Measurements from ENCODE around the gene SPECC1L.
"Not testable (repeated sequence)": the region's sequence is repeated elsewhere in the genome, so short reads cannot be mapped to it uniquely, and the experiment has no call there.

The SPECC1L gene

DNA sequence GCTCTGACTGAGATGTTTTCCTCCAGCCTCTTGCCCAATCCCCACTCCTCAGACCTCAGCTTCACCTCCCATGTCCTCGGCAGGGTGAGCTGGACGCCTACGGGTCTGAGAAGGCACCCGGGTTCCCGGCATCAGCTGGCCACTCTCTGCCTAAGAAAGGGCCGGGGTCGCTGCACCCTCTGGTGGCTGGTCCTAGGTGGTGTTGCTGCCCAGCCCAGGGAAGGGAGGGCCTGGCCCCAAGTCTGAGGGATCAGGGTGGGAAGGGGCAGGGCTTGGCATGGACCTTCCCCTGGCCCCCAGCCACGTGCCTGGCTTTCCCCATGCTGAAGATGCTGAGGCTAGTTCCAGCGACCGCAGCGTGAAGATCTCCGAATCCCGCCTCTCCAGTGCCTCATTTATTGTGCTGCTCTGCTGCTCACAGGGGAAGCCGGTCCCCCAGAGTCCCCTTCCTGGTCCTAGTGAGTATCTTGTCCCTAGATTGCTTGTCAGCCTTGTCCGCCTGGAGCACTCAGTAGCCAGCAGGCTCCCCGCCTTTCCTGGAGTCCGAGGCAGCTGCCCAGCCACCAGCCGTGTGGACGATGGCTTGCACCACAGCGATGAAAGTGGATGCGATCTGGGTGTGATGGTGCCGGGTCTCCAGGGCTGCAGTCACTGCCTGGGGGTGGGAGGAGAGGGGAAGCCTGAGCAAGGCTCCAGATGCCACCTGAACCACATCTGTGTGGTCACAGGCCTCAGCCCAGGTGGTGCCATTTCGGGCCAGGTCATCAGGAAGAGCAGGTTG lies 22.9 kb upstream of the SPECC1L start:
- peak; percentile 60 for DNase-seq (ENCODE audit: low spot score)

DNA sequence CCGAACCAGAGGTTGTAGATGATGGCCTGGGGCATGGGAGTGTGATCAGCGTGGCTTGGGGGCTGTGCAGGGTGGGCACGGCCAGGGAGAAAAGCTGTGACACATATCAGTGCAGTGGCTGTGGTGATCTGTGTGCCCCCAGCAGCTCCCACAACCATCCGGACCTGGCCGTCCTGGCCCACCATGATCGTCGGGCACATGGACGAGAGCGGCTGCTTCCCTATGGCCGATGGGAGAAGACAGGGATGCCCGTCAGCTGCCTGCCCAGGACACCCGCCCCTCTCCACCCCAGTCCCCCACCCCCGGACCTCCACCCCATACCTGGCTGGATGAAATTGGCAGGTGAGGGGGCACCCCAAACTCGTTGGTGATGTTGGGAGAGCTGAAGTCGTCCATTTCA lies 22.0 kb upstream of the SPECC1L start:
- not testable (repeated sequence) for DNase-seq (ENCODE audit: low spot score)

DNA sequence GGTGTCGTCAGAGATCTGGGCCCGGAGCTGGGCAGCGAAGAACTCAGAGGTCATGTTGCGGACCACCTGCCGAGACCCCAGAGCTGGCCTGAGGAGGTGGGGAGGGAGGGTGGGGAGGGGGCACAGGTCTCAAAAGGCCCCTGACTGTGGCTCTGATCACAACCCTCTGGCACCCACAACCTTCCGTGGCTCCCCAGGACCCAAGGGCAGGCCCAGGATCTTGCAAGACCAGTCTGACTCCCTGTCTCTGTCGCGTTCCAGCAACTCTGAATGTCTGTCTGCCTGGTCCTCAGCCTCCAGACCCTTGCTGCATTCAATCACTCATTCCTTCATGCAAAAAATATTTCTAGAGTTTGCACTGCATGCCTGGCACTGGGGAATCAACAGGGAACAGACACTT lies 21.2 kb upstream of the SPECC1L start:
- not testable (repeated sequence) for DNase-seq (ENCODE audit: low spot score)

DNA sequence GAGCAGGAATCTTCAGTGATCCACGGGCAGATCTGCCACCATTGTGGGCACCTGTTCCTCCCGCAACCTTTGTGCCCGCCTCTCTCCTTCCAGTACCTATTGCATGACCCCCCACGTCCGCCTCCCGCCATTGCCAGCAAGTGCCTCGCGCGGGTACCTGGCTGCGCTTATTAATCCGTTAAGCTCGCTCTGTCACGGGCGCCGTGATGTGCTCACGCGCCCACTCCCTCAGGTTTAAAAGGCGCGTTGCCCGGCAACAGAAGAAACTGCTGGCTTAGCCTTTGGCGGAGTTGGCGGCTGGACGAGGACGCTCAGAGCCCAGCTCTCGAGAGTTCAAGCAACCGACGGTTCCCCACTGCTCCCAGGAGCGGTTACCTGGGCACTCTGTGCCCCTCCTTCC lies 19.3 kb upstream of the SPECC1L start:
- DNase-seq (ENCODE audit: low spot score): not testable (repeated sequence)

DNA sequence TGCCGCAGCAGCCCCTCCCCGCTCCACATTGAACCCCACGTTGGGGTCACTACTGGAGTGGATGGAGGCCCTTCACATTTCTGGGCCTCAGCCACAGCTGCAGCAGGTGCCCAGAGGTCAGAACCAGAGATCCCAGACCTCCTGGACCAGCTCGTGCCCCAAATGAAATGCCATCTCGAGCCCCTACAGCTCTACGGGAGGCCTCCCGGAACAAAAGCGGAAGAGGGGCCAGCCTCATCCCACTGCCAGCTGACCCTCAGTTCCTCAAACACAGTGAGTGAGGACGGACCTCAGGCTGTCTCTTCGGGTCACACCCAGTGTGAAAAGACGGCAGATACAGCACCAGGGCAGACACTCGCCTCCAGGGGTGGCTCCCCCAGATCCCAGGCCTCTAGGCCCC lies 17.5 kb upstream of the SPECC1L start:
- not testable (repeated sequence) for DNase-seq (ENCODE audit: low spot score)

DNA sequence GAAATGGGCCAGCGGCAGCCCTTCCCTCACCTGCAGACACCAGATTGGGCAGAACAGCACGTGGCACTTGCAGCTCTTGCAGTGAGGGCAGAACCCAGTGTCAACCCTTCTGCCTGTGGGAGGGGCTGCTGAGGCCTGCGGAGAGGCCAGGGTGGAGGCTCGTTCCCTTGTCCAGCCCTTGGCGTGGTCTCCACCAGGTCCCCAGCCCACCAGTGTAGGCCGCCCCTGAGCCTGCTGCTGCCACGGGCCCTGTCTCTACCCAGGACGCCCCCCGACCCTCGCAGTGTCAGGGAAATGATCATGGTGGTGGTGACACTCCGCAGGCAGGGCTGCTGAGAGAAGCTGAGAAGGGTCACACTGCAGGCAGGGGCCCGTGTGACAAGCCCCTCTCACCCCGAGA lies 14.5 kb upstream of the SPECC1L start:
- DNase-seq (ENCODE audit: low spot score): not testable (repeated sequence)

DNA sequence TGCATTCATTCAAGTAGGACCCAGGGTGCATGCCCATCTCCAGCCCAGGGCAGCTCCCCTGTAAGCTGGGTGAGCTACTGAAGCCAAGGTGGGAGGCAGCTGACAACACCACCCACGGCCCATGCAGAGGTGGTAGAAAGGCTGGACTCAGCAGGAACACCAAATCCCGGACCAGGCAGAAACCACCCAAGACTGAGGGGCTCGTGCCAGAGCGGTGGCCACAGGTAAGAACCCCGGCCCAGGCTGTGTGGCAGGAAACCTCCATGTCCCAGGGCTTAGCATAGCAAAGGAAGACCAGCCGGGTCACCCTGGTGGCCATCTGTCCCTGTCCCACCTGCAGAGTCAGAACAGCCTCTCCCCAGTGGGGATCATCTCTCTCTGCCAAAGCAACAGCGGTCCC lies 13.9 kb upstream of the SPECC1L start:
- DNase-seq (ENCODE audit: low spot score): not testable (repeated sequence)

DNA sequence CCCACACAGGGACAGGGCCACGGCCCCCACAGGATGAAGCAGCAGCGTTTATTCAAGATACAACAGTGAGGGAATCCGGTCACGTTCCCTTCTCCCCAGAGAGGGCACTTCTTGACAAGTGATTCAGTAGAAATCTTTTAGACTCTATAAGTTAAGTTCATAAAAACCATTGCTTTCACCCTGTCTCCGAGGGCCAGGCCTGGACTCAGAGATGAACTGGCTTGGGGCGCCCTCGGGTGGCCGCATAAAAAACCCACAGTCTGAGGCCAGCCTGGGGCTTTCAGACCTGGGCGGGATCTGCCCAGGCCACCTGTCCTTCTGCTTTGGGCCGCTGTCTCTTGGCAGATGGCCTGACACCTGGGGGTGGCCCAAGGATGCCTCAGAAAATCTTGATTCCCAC lies 11.2 kb upstream of the SPECC1L start:
- not testable (repeated sequence) for DNase-seq (ENCODE audit: low spot score)

DNA sequence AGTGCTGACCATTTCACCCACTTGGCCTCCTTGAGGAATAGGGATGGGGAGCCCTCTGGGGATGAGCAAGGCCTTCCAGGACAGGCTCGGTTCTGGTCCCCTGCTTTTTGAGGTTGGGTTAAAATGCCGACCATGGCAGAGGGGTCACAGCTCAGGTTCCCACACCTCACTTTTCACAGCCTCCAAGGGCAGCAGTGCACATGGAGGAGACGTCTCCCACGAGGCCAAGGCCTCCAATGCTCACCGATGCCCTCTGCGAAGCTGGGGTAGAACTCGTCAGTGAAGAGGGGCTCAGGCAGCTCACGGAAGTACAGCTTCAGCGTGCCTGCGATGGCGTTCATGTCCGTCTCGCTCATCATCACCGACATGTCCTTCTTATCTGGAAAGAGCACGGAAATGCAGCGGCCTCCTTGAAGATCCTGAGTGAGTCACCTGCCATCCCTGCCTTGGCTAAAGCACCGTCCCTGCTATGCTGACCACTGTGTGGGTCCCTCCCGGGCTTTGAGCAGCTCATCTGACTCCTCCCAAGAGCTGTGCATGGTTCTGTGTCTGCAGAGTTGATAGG lies 8.4 kb upstream of the SPECC1L start:
- DNase-seq (ENCODE audit: low spot score): not testable (repeated sequence)

DNA sequence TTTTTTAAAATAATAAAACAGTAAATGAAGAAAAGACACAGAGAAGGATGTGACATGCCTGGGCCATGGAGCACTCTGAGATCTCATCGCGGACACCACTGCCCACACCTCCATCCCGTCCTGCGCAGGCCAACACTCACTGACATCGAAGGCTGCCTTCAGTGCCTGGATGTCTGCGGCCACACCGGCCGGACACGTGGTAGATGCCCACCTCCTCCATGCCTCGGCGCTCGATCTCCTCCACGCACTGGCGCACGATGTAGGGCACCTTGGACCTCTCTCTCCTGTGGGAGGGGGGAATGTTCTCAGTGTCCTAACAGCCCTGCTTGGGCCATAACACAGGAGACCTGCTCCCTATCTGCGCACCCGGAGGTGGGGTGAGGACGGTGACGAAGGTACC lies 7.2 kb upstream of the SPECC1L start:
- not testable (repeated sequence) for DNase-seq (ENCODE audit: low spot score)

DNA sequence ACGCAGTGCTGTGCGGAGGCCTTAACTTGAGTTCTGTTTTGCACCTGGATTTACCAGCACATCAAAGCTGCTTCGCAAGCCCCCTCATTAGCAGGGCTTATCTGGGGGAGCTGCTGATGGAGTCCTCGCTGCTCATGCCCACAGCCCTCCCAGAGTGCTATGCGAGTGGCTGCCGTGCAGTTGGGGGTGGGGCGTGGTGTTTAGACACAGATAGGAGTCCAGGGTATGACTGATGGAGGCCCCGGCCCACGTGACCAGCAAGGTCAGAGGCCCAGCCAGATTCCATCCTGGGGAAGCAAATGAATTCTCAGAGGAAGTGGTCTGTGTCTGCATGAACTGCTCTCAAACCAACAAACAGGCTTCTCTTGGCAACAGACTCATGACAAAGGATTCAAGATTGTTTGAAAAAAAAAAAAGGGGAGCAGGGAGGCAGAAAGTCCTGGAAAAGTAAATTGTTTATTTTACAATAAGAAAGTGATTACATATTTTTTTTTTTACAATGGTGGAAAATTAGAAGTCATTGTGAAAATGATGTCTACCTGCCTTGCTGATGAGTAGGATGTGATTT lies 6.2 kb upstream of the SPECC1L start:
- not testable (repeated sequence) for DNase-seq (ENCODE audit: low spot score)

DNA sequence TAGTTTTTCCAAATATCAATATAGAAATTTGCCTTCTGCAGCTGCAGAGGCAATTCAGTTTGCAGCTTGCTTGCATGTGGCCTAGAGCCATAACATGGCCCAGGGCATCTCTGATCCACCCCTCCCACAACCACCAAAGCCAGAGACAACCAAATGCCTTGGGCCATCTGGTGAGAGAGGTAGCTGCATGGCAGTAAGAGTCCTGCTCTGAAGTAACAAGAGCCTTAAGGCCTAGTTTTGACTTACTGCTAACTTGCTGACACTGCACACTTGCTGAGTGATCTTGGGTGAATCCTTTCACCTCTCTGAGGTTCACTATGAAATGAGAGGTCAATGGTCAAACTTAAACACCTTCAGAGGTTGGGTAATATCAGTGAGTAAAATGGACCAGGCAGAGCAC lies 4.9 kb upstream of the SPECC1L start:
- DNase-seq (ENCODE audit: low spot score): no peak

DNA sequence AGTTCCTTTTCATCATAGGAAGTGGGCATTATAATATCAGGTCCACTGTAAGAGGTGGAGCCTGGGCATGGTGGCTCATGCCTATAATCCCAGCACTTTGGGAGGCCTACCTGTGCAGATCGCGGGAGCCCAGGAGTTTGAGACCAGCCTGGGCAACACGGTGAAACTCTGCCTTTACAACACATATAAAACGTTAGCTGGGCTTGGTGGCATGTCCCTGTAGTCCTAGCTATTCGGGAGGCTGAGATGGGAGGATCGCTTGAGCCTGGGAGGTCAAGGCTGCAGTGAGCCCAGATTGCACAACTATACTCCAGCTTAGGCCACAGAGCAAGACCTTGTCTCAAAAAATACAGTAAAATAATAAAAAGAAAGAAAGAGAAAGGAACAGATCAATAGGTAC lies 4.1 kb upstream of the SPECC1L start:
- DNase-seq (ENCODE audit: low spot score): not testable (repeated sequence)

DNA sequence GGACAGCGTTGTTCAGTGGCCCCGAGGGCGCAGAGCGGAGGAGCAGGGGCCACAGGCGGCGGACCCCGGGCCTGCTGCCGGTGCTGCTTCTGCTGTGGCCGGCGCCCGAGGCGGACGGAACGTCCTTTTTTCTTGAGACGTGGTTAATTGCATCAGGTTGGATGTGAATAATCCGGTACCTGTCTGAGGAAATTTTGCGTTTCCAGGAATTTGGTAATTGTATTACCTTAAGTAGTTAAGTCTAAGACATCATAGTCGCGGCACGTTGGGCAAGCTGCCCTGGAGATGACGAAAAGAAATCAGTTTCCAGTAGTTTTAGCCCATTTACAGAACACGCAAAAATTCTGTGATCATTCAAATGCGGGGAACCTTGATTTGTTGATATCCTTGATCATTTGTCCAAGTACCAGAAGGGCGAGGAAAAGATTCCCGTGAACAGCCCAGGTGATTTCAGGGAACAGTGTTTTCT lies 789 bp downstream of the SPECC1L start:
- no peak for DNase-seq (ENCODE audit: low spot score)

DNA sequence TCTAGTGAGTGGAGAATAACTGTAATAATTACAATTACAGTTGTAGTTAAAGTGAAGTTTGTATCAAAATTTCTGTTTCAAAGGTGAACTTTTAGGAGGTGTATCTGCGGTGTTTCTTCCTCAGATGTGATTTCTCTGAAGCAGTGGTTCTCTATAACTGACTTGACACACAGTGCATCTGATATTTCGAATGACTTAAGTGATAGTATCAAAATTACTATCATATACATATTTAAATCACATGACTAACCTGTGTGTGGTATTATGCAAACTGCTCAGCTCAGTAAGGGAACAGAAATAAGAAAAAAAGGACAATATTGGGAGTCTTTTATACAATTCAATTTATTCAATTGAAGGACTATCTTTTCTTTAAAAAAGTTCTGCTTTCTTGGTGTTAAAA lies 2.4 kb downstream of the SPECC1L start:
- DNase-seq (ENCODE audit: low spot score): not testable (repeated sequence)

DNA sequence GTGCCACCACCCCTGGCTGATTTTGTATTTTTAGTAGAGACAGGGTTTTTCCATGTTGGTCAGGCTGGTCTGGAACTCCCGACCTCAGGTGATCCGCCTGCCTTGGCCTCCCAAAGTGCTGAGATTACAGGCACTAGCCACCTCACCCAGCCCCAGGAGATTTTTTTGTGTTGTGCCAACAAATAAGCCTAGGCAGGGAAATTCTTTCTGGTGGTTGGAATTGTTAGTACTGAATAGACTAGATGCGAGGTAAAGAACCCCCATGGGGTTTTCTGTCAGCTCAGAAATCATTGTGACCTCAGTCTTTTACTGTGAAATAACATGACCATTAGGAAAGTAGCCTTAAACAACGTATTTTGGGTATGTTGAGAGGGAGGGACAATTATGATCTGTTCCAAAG lies 3.3 kb downstream of the SPECC1L start:
- DNase-seq (ENCODE audit: low spot score): not testable (repeated sequence)

DNA sequence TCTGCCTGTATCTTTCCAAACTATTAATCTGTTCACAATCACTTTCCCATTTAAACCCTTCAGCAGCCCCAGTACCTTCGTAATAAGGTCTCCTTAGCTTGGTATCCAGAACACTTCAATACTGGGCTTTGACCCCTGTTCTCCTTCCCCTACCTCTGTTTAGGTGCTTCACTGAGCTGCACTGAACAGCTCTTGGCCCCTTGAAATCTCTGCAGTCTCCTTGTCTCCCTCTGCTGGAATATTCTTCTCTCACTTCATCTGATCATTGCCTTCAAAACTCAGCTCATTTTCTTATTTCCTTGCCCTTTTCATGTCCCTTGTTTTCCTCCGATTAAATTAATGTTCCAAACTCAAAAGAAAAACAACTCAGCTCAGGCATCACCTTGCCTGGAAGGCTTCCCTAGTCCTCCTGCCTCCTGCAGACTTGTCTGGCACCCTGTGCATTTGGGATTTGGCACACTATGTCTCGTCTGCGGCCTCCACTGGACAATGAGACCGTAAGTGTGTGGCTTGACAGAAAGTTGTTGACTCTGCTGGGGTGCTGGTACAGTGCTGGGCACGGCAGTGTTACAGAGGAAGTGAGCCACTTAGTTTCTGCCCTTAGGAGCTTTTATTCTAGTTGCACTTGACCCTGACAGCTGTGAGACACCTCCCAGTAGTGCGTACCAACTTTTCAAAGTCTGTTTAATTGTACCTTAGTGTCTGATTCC lies 4.2 kb downstream of the SPECC1L start:
- not testable (repeated sequence) for DNase-seq (ENCODE audit: low spot score)

DNA sequence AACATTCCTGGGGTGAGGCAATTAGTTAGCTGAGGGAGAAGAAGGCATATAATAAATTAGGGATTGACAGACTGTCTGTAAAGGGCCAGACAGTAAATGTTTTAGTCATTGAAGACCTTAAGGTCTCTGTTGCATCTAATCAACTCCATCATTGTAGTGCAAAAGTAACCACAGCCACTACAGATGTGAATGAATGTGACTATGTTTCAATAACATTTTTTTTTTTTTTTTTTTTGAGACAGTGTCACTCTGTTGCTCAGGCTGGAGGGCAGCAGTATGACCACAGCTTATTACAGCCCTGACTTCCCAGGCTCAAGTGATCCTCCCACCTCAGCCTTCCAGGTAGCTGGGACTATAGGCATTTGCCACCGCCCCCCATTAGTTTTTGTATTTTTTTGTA lies 9.7 kb downstream of the SPECC1L start:
- not testable (repeated sequence) for DNase-seq (ENCODE audit: low spot score)

DNA sequence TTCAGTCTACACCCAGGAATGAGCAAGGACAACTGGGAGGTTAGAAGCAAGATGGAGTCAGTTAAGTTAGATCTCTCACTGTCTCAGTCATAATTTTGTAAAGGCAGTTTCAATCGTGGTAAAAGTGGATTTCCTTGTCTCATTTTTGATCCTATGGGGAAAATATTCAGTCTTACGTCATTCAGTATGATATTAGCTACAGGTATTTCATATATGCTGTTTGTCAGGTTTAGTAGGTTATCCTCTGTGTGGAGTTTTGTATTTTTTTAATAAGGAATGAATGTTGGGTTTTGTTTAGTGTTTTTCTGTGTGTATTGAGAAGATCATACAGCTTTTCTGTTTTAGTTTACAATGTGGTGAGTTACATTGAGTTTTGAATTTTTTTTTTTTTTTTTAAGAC lies 11.8 kb downstream of the SPECC1L start:
- DNase-seq (ENCODE audit: low spot score): no peak

DNA sequence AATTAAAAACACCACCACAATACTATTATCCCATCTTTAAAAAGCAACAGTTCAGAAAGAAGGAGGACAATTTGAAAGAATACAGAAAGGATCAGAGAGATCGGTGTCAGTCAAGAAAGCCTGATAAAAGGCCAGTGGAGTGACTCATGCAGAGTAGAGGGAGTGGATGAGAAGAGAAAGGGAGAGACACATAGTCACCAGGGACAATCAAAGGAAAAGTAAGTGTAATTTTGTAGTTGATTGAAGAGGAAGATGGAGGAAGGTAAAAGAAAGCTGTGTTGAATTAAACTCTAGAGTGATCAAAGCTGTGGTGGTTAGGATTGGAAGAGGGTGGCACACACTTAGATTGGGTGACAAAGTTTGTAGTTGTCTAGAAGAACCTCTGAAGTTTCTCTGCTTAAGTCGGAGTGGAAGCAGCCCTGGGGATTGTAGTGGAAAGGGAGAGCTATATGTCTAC lies 14.1 kb downstream of the SPECC1L start:
- DNase-seq (ENCODE audit: low spot score): no peak

DNA sequence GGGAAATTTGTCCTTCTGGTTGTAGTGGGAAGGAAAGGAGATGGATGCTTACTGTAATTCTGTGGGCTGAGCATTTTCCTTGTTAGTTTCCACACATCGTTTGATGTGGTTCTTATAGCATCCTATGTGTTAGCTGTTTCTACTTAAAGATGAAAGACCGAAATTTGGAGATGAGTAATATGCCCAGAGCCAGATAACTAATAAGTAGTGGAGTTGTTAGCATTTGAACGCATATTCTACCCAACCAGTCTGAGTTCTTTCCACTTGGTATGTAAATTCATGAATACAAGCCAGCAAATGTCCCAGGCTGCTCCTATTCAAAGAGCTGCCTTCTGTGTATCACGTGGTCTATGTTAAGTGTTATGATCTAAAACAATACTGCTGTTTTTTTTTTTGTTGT lies 14.6 kb downstream of the SPECC1L start:
- DNase-seq (ENCODE audit: low spot score): no peak

DNA sequence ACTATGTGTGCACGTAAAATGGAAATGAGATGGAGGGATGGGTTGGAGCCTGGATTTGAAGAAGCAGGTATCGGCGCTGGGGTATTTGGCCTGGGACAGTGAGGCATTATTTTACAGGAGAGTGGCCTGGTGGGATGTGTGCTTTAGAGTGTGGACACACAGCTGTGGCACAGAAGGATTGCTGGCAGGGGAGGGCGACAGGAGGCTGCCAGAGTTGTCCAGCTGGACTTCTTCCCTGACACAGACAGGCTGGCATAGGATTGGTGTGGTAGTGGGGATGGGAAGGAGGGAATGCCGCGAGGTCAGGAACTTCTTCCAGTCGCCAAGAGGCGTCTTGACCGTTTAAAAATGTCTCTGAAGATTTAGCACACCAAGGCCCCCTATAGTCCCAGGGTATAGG lies 16.6 kb downstream of the SPECC1L start:
- not testable (repeated sequence) for DNase-seq (ENCODE audit: low spot score)

DNA sequence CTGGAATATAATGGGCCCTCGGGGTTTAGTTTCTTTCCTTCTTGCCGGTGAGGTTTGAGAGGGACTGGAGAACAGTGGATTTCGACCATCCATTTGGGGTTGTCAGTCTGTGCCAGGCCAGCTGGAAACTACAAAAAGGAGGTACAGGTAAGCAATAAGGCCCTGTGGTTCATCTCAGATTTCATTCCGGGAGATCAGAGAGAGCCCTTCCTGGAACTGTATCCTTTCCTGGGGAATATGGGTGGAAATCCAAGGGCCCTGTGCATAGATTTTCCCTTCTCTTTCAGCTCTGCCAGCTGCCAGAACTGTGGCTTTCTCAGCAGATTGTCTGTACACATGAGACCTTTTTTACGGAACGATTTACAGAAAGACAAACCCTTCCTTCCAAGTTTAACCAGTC lies 17.2 kb downstream of the SPECC1L start:
- not testable (repeated sequence) for DNase-seq (ENCODE audit: low spot score)
